HG03139 (cell line): Measurements from ENCODE around the gene PNKD.
A peak's percentile ranks its signal among the peaks of the same experiment; 100 is the strongest.

Experiments
- ATAC-seq: cut with Tn5 transposase; IDR thresholded peaks from one replicate; pipeline ENCODE4 v1.9.1; 2021; ENCODE audit not compliant: unreplicated experiment

Gene PNKD

GRCh38 chr2:218269900-218270720, at the start of gene PNKD, which contains the start of gene AAMP:
Gene PNKD (plus strand): TSS chr2:218270519. CDS start chr2:218270536, 17 bp downstream.
Gene AAMP (minus strand): TSS chr2:218270137. CDS start chr2:218270086, 51 bp downstream.
- ATAC-seq = peak; percentile 86

- no peak for ATAC-seq
Observed at GRCh38 chr2:218221000-218221399, 49.3 kb upstream of the PNKD start.

- no peak for ATAC-seq
Observed at GRCh38 chr2:218223046-218223445, 47.3 kb upstream of the PNKD start.

GRCh38 chr2:218224186-218224585, 46.1 kb upstream of the PNKD start:
- no peak for ATAC-seq

- no peak for ATAC-seq
Observed at GRCh38 chr2:218226903-218227302, 43.4 kb upstream of the PNKD start.

GRCh38 chr2:218228366-218229090, 41.8 kb upstream of the PNKD start:
- no peak for ATAC-seq

GRCh38 chr2:218229239-218229638, 41.1 kb upstream of the PNKD start:
- ATAC-seq = peak; percentile 77

GRCh38 chr2:218229851-218230250, 40.5 kb upstream of the PNKD start:
- ATAC-seq = no peak

GRCh38 chr2:218230882-218231281, 39.4 kb upstream of the PNKD start:
- peak; percentile 79 for ATAC-seq

GRCh38 chr2:218233543-218233942, 36.8 kb upstream of the PNKD start:
- no peak for ATAC-seq

GRCh38 chr2:218234521-218234920, 35.8 kb upstream of the PNKD start:
- no peak for ATAC-seq

- no peak for ATAC-seq
Observed at GRCh38 chr2:218235017-218235416, 35.3 kb upstream of the PNKD start.

GRCh38 chr2:218236829-218237228, 33.5 kb upstream of the PNKD start:
- no peak for ATAC-seq

GRCh38 chr2:218238887-218239286, 31.4 kb upstream of the PNKD start:
- ATAC-seq = no peak

- no peak for ATAC-seq
Observed at GRCh38 chr2:218244204-218244603, 26.1 kb upstream of the PNKD start.

GRCh38 chr2:218244665-218245064, 25.7 kb upstream of the PNKD start:
- no peak for ATAC-seq

GRCh38 chr2:218245214-218245613, 25.1 kb upstream of the PNKD start:
- ATAC-seq = no peak

- no peak for ATAC-seq
Observed at GRCh38 chr2:218249691-218250090, 20.6 kb upstream of the PNKD start.

GRCh38 chr2:218252509-218253231, 17.6 kb upstream of the PNKD start:
- no peak for ATAC-seq

- ATAC-seq = no peak
Observed at GRCh38 chr2:218253232-218253625, 17.1 kb upstream of the PNKD start.

GRCh38 chr2:218255446-218255845, 14.9 kb upstream of the PNKD start:
- ATAC-seq = no peak
